Measurements from ENCODE around the gene VPS4B. TPM values are rescaled to one million over a fixed set of nuclear protein-coding genes. Genes with fewer than 3 reads are reported as not detected.

Gene VPS4B
- total RNA-seq, 1 experiment from 2014 or later = 60.2 TPM

- TF ChIP-seq, protein P1, sequence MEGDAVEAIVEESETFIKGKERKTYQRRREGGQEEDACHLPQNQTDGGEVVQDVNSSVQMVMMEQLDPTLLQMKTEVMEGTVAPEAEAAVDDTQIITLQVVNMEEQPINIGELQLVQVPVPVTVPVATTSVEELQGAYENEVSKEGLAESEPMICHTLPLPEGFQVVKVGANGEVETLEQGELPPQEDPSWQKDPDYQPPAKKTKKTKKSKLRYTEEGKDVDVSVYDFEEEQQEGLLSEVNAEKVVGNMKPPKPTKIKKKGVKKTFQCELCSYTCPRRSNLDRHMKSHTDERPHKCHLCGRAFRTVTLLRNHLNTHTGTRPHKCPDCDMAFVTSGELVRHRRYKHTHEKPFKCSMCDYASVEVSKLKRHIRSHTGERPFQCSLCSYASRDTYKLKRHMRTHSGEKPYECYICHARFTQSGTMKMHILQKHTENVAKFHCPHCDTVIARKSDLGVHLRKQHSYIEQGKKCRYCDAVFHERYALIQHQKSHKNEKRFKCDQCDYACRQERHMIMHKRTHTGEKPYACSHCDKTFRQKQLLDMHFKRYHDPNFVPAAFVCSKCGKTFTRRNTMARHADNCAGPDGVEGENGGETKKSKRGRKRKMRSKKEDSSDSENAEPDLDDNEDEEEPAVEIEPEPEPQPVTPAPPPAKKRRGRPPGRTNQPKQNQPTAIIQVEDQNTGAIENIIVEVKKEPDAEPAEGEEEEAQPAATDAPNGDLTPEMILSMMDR (conservative IDR thresholded peaks at IDR 0.05) = no peak
- Histone ChIP-seq H2BK20ac (ENCODE audit: low read depth, low read length, poor library complexity, severe bottlenecking) (no peak overlapping the region), H3K27me3 (ENCODE audit: insufficient read depth, low read length) (no peaks in the 10 kb centered on the region), H2AK5ac (ENCODE audit: insufficient read length, low read length) (no peak overlapping the region), H3K23me2 (ENCODE audit: insufficient read length, low read depth, low read length, poor library complexity, severe bottlenecking) (no peaks in the 10 kb centered on the region), H3K9me3 (ENCODE audit: control insufficient read depth, low read depth, low read length) (no peaks in the 10 kb centered on the region), H2BK15ac (ENCODE audit: low read depth, low read length) (no peak overlapping the region), H2BK120ac (ENCODE audit: low read depth, low read length, poor library complexity, severe bottlenecking) (no peak overlapping the region), H3K23ac (ENCODE audit: insufficient read length, low read depth, low read length) (no peak overlapping the region), H3K79me2 (ENCODE audit: insufficient read depth, low read length) (no peaks in the 10 kb centered on the region), H3K9ac (ENCODE audit: extremely low read depth, insufficient read length, low read length) (no peak overlapping the region), H3K56ac (ENCODE audit: insufficient read length, low read depth, low read length) (no peak overlapping the region), H3K14ac (ENCODE audit: insufficient read depth, low read length) (no peak overlapping the region), H3K4me2 (ENCODE audit: insufficient read depth, insufficient read length, low read length) (no peak overlapping the region), H2BK12ac (ENCODE audit: insufficient read length, low read depth, low read length) (no peak overlapping the region), H2BK5ac (ENCODE audit: insufficient read length, low read length) (no peak overlapping the region), H4K5ac (ENCODE audit: insufficient read length, low read depth, low read length) (no peak overlapping the region), H3K27ac (ENCODE audit: insufficient read length, low read depth, low read length) (no peak overlapping the region), H3K4me1 (ENCODE audit: insufficient read depth, low read length) (no peaks in the 10 kb centered on the region), H2AFZ (ENCODE audit: low read length) (no peak overlapping the region), H4K91ac (ENCODE audit: insufficient read length, low read depth, low read length) (no peak overlapping the region), H3T11ph (ENCODE audit: low read length) (no peak overlapping the region), H4K8ac (replicated peaks; ENCODE audit: insufficient read length, low read depth, low read length) (no peak overlapping the region), H4K20me1 (ENCODE audit: control insufficient read depth, insufficient read depth, insufficient read length) (no peaks in the 10 kb centered on the region), H3K18ac (ENCODE audit: insufficient read length, low read depth, low read length) (no peak overlapping the region), H3K4ac (ENCODE audit: low read depth, low read length) (no peak overlapping the region), H3K79me1 (ENCODE audit: insufficient read depth, low read depth, low read length, poor library complexity, severe bottlenecking) (no peaks in the 10 kb centered on the region)
- peak overlapping the region in 1 of 3 experiments; percentile 62; a peak in 1 of 7 replicates for H3K27ac Mint-ChIP-seq
- peaks cover 0 to 3% of the 10 kb centered on the region in 2 experiments; a peak in 2 of 4 replicates for H3K4me1 Mint-ChIP-seq
- no peak overlapping the region for H3K4me3 Mint-ChIP-seq
- H3K9me3 Mint-ChIP-seq = no peaks in the 10 kb centered on the region
- no peak for DNase-seq
- WGBS (ENCODE audit: extremely low coverage, insufficient read length, low lambda C conversion rate) = no CpG with 5 or more reads among the region's 7 CpGs
- H3K36me3 Mint-ChIP-seq (ENCODE audit: insufficient read depth in 1 of 3, low read depth in 3 of 3) = peaks cover 21 to 84% (median 64%) of the 10 kb centered on the region in 3 experiments; a peak in 6 of 7 replicates
- H3K27me3 Mint-ChIP-seq (ENCODE audit: low read depth) = no peaks in the 10 kb centered on the region
Observed at GRCh38 chr18:63346480-63347183, 75.6 kb downstream of the VPS4B start.

Measured in H9 (cell line).